Stimulated activated CD8-positive, alpha-beta memory T cell treated with anti-CD3 and anti-CD28 coated beads, Interleukin-7, amount 100 ng/mL, for 48 hours (primary cell): ENCODE measurements around the gene CAND2.

Experiments used
- DNase-seq, 2 donors: peaks; one replicate each; pipeline ENCODE4 v3.0.0-alpha.2; 2020; ENCODE audit warnings: low read depth in 1 of 2; ENCODE audit errors: extremely low read depth in 1 of 2

Gene CAND2

DNA sequence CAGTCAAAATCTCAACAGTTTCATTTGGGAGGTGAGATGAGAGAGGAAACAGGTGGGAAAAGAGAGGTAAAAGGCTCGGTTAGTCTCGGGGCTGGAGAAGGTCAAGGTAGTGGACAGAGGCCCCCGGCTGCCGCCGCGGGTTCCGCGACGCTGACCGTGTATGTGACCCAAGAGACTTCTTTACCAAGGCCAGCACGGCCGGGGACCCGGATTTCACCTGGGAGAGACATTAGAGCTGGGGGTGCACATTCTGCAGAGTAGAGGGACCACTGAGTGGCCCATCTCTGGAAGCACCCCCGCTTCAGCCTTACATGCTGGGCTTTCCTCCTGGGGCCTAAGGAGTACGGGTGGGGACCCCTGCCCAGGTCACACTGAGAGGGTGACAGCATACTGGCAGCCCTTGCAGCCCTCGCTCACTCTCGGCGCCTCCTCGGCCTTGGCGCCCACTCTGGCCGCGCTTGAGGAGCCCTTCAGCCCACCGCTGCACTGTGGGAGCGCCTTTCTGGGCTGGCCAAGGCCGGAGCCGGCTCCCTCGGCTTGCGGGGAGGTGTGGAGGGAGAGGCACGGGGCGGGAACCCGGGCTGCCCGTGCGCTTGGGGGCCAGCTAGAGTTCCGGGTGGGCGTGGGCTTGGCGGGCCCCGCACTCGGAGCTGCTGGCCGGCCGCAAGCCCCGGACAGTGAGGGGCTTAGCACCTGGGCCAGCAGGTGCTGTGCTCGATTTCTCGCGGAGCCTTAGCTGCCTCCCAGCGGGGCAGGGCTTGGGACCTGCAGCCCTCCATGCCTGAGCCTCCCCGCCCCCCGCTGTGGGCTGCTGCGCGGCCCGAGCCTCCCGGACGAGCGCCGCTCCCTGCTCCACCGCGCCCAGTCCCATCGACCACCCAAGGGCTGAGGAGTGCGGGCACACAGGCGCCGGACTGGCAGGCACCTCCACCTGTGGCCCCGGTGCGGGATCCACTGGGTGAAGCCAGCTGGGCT lies 86.1 kb downstream of the CAND2 start:
- no peak for DNase-seq

DNA sequence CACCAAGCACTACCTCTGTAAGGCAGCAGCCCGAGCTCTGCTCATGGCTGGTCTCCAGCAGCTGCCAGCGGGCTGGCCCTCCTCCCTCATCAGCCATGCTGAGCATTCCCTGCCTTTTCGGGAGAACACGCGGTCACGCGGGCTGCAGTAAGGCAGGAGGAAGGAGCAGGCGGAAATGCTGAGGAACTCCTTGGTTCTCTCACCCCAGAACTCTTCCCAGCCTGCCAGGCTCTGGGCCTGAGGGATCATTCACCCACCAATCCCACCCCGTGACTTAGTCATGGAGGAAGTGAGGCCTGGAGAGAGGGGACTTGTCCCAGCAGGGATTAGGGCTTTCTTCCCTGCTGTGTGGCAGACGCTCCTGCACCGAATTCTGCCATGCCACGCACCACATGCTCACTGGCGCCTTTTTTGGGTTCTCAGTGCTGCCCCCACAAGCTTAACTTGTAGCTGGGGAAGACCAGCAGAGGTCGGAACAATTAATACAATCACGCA lies 87.8 kb downstream of the CAND2 start:
- no peak for DNase-seq
